Uterus (tissue), 4 donors: Measurements from ENCODE around the gene TKFC. TPM values are rescaled to one million over a fixed set of nuclear protein-coding genes. Genes with fewer than 3 reads are reported as not detected.

ENCODE experiments used
- DNase-seq, 2 donors: peaks; one replicate each; pipeline ENCODE4 v3.0.0-alpha.2; 2019 to 2020
- H3K27ac ChIP-seq, 2 donors: fragments of 200-600 bp; sonication (generic); 1 replicate in 1 of 2; 2 replicates in 1 of 2; pipeline ENCODE4 v1.5.1; 2016 to 2018
- H3K27me3 ChIP-seq, 2 donors: fragments of 200-600 bp; sonication (generic); one replicate each; pipeline ENCODE4 v1.5.1; 2018 to 2019; ENCODE audit warnings: control low read depth in 1 of 2
- H3K36me3 ChIP-seq, 2 donors: fragments of 200-600 bp; sonication (generic); one replicate each; pipeline ENCODE4 v1.5.1; 2019; ENCODE audit warnings: control low read depth in 1 of 2
- H3K4me1 ChIP-seq, 2 donors: fragments of 200-600 bp; sonication (generic); one replicate each; pipeline ENCODE4 v1.5.1; 2018 to 2019; ENCODE audit warnings: control low read depth in 1 of 2
- H3K4me3 ChIP-seq, 2 donors: fragments of 200-600 bp; sonication (generic); 1 replicate in 1 of 2; 2 replicates in 1 of 2; pipeline ENCODE4 v1.5.1; 2018 to 2019; ENCODE audit warnings: mild to moderate bottlenecking in 1 of 2
- H3K9me3 ChIP-seq, 2 donors: fragments of 200-600 bp; sonication (generic); one replicate each; pipeline ENCODE4 v1.5.1; 2019; ENCODE audit warnings: control low read depth in 1 of 2
- CTCF ChIP-seq, 4 experiments: fragments of 200-600 bp in 2 of 4; fragments of 450-650 bp in 2 of 4; sonication (generic) in 2 of 4; IDR thresholded peaks; one replicate each; pipeline ENCODE4 v1.5.1; 2016 to 2019; ENCODE audit warnings: antibody characterized with exemption in 4 of 4, mild to moderate bottlenecking in 2 of 4, moderate library complexity in 1 of 4
- POLR2A ChIP-seq, 2 donors: fragments of 450-650 bp; IDR thresholded peaks; one replicate each; pipeline ENCODE4 v1.6.1; 2016; ENCODE audit warnings: antibody characterized with exemption in 2 of 2, mild to moderate bottlenecking in 1 of 2, moderate library complexity in 1 of 2
- intact Hi-C: fragments of 100-400 bp; cut with DNase I; formaldehyde crosslinking; loops from one replicate; pipeline ENCODE4 v1.15.1; 2023; ENCODE audit warnings: low total_unique reads
- total RNA-seq, 4 donors: library from RNA; depleted of rRNA in 3 of 4; stranded (reverse); fragments of >200 nt in 3 of 4; gene quantifications; one replicate each; pipeline versions ENCODE4 v1.1.0 to v1.2.4, GENCODE V29; 2014 to 2023
- donor health status: DM: yes; HTN: yes; CAD: no.

TKFC gene
- total RNA-seq, 4 donors from 2014 or later: 3.6 to 28.5 (median 11.9) TPM

DNA sequence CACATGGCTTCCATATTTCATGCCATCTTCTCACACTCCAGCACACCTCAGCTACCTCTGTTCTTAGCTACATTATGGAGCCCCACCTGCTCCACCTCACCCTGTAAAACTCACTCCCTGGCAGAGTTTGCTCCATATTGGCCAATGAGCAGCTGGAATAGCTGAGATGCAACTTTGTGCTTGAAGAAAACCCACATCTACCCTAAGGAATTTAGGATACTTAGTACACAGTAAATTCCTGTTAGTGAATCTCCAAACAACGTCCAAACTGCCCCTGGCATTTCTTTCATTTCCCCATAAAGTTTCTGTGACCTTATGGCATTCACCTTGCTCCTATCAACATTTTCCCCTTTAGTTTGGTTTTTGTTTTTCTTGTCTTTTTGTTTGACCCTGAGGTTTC, 35.7 kb upstream of the TKFC start:
- no peak for DNase-seq

DNA sequence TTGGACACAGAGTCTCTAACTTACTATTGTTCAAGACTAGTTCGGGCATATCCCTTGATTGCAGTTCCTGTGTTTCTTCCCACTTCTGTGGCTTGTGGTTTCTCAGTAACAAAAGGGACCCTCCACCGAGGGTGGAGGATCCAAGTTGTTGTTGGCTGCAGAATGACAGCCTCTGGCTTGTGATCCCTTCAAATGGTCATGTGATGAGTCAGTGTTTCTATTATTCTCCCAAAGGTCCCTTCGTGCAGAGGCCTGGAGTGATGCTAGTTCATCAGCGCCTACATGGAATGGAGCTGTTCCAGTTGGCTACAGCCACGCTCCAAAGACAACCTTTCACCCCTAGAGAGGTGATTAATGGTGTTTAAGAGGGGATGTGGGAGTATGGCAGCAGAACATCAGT, 35.3 kb upstream of the TKFC start:
- peak; percentile 47 to 60 for DNase-seq
- peak overlapping the region; percentile 40 to 66 for H3K27ac ChIP-seq
- H3K36me3 ChIP-seq: no peaks in the 10 kb centered on the region
- intact Hi-C loops: no loop called here
- H3K4me1 ChIP-seq: peaks cover 0 to 14% of the 10 kb centered on the region in 2 donors
- TF ChIP-seq POLR2A (IDR thresholded peaks at IDR 0.05) (no peak), CTCF (IDR thresholded peaks at IDR 0.05) (no peak)
- H3K9me3 ChIP-seq: no peaks in the 10 kb centered on the region
- H3K4me3 ChIP-seq: no peak overlapping the region
- no peaks in the 10 kb centered on the region for H3K27me3 ChIP-seq

More for the DNA sequence above, 35.7 kb upstream of the TKFC start:
- TF ChIP-seq POLR2A (IDR thresholded peaks at IDR 0.05) (no peak), CTCF (IDR thresholded peaks at IDR 0.05) (no peak)
- Histone ChIP-seq H3K4me1 (peaks cover 0 to 14% of the 10 kb centered on the region in 2 donors), H3K27me3 (no peaks in the 10 kb centered on the region), H3K27ac (peak overlapping the region; percentile 40 to 66), H3K36me3 (no peaks in the 10 kb centered on the region), H3K4me3 (no peak overlapping the region), H3K9me3 (no peaks in the 10 kb centered on the region)
- intact Hi-C loops: no loop called here

GRCh38 chr11:61298663-61299244, 34.3 kb upstream of the TKFC start:
- peaks cover 0 to 14% of the 10 kb centered on the region in 2 donors for H3K4me1 ChIP-seq
- no peaks in the 10 kb centered on the region for H3K9me3 ChIP-seq
- H3K36me3 ChIP-seq: no peaks in the 10 kb centered on the region
- DNase-seq: no peak
- H3K4me3 ChIP-seq: no peak overlapping the region
- intact Hi-C loops: no loop called here
- H3K27me3 ChIP-seq: no peaks in the 10 kb centered on the region
- H3K27ac ChIP-seq: peak overlapping the region; percentile 40 to 66
- TF ChIP-seq POLR2A (IDR thresholded peaks at IDR 0.05) (no peak), CTCF (IDR thresholded peaks at IDR 0.05) (no peak)

DNA sequence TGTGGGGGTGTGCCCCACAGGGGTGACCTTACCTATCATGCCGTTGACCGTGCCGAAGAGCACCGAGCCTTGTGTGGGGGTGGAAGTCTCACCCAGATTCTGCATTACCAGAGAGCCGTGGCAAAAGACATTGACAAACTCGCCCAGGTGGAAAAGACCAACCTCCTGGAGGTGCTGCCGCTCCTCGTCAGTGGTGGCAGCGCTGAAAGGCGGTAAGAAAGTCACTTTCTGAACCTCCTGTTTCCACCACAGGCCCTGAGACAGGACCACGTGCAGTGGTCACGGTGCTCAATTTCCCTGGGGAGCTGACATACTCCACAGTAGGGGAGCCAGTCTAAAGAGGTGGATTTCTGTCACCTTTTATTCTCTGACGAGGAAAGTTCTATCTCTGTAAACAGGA, 30.5 kb upstream of the TKFC start:
- Histone ChIP-seq H3K27ac (no peak overlapping the region), H3K27me3 (no peaks in the 10 kb centered on the region), H3K36me3 (no peaks in the 10 kb centered on the region), H3K9me3 (no peaks in the 10 kb centered on the region), H3K4me3 (no peak overlapping the region), H3K4me1 (no peaks in the 10 kb centered on the region)
- DNase-seq: no peak
- intact Hi-C loops: no loop called here
- TF ChIP-seq POLR2A (IDR thresholded peaks at IDR 0.05) (no peak), CTCF (IDR thresholded peaks at IDR 0.05) (no peak)

DNA sequence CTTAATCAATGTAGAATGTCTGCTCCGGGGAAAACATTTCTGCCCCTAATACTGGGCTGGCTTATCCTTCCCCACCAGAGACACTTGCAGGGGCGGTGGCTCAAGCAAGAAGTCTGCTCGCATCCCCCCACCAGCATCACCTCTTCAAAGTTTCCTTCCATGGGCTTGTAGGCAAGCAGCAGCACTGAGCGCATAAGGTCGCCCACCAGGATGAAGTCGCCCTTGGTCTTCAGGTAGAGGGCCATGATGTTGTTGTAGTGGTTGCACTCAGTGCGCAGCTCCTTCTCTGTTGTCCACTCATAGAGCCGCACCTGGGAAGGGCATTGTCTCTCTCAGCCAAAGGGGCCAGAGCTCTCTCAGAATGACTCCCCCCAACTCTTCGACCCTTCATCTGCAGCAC, 29.3 kb upstream of the TKFC start:
- Histone ChIP-seq H3K27me3 (no peaks in the 10 kb centered on the region), H3K36me3 (no peaks in the 10 kb centered on the region), H3K9me3 (no peaks in the 10 kb centered on the region), H3K4me3 (no peak overlapping the region), H3K4me1 (no peaks in the 10 kb centered on the region), H3K27ac (no peak overlapping the region)
- intact Hi-C loops: no loop called here
- TF ChIP-seq CTCF (IDR thresholded peaks at IDR 0.05): no peak
- TF ChIP-seq POLR2A (IDR thresholded peaks at IDR 0.05): no peak
- no peak for DNase-seq
